H1 (cell line): ENCODE measurements around the gene FGF18.
A peak's percentile ranks its signal among the peaks of the same experiment; 100 is the strongest.

Source experiments
- BACH1 ChIP-seq: IDR thresholded peaks from 2 replicates; pipeline ENCODE4 v1.6.1; 2012; ENCODE audit warnings: low read length, improper control_type of control experiment
- CEBPB ChIP-seq: IDR thresholded peaks from 2 replicates; pipeline ENCODE4 v1.6.1; 2012; ENCODE audit warnings: low read depth, low read length
- CREB1 ChIP-seq: IDR thresholded peaks from 2 replicates; pipeline ENCODE4 v1.6.1; 2012; ENCODE audit warnings: inconsistent platforms
- PHF8 ChIP-seq: fragments of 200-600 bp; sonication (generic); conservative IDR thresholded peaks from 2 replicates; pipeline ENCODE4 v1.7.1; 2012; ENCODE audit warnings: low read depth, mild to moderate bottlenecking, inconsistent platforms, low read length, moderate library complexity
- POLR2AphosphoS5 ChIP-seq: IDR thresholded peaks from 2 replicates; pipeline ENCODE4 v1.6.1; 2011; ENCODE audit warnings: low read depth, low read length
- RNF2 ChIP-seq: fragments of 200-900, 300-1000 bp; sonication (generic); IDR thresholded peaks from 2 replicates; pipeline ENCODE4 v1.7.1; 2016; ENCODE audit warnings: borderline replicate concordance, low read depth, mild to moderate bottlenecking, antibody characterized with exemption, low read length; ENCODE audit not compliant: poor library complexity, severe bottlenecking; ENCODE audit errors: missing control alignments
- TF ChIP-seq, protein P1 (sequence below), 3 experiments: IDR thresholded peaks; 1 replicate in 2 of 3; 2 replicates in 1 of 3; pipeline versions ENCODE4 v1.5.1 to v1.6.1; 2011; ENCODE audit warnings: low read length in 3 of 3, mild to moderate bottlenecking in 3 of 3, inconsistent platforms in 2 of 3, low read depth in 1 of 3, moderate library complexity in 1 of 3; ENCODE audit not compliant: insufficient read depth in 1 of 3; ENCODE audit errors: control extremely low read depth in 1 of 3

DNA sequence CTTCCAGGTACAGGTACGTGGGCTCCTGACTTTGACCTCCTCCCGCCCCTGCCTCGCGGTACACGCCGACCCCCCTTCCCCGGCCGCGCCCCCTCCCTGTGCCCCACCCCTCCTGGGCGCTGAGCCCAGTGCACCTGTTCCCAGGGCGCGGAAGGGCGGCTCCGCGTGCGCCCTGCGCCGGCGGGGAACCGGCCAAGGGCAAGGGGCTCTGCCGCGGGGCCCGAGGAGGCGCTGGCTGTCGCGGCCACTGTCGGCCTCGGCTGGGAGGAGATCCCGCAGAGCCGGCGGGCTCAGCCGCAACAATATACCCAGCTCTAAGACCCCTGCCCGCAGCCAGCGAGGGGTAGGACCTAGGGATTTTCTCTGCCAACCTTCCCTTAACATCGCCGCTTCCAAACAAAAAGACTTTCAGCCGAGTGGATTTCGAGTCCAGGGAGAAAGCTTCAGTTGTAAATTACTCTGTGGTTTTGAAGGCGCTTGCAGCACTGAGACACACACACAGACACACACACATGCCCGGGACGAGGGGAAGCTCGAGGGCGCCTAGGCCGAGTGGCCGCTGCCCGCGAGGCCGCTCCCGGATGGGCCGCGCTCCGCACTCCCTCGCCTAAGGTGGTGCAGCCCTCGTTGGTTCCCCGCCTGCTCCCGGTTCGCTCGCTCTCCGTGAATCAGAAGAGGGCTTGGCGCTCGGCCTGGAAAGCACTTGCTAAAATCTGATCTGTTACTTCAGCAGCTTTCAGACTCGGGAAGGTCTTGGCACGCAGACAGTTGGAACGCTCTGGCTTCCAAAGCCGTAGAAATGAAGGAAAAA is 1.2 kb downstream of the FGF18 start:
- TF ChIP-seq, protein P1, sequence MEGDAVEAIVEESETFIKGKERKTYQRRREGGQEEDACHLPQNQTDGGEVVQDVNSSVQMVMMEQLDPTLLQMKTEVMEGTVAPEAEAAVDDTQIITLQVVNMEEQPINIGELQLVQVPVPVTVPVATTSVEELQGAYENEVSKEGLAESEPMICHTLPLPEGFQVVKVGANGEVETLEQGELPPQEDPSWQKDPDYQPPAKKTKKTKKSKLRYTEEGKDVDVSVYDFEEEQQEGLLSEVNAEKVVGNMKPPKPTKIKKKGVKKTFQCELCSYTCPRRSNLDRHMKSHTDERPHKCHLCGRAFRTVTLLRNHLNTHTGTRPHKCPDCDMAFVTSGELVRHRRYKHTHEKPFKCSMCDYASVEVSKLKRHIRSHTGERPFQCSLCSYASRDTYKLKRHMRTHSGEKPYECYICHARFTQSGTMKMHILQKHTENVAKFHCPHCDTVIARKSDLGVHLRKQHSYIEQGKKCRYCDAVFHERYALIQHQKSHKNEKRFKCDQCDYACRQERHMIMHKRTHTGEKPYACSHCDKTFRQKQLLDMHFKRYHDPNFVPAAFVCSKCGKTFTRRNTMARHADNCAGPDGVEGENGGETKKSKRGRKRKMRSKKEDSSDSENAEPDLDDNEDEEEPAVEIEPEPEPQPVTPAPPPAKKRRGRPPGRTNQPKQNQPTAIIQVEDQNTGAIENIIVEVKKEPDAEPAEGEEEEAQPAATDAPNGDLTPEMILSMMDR (IDR thresholded peaks at IDR 0.05; ENCODE audit: control extremely low read depth in 1 of 3, insufficient read depth in 1 of 3, low read depth in 1 of 3, low read length in 3 of 3) = no peak
- TF ChIP-seq POLR2AphosphoS5 = no peak
- TF ChIP-seq BACH1 = no peak
- no peak for TF ChIP-seq CEBPB
- TF ChIP-seq RNF2 = peak; percentile 60
- TF ChIP-seq PHF8 = no peak
- TF ChIP-seq CREB1 = no peak
